HG03103 (cell line): ENCODE results near the gene SHROOM1.

Source experiments
- ATAC-seq: cut with Tn5 transposase; IDR thresholded peaks from one replicate; pipeline ENCODE4 v1.9.1; 2021; ENCODE audit warnings: low read depth; ENCODE audit not compliant: unreplicated experiment

SHROOM1 gene

GRCh38 chr5:132782101-132782500 lies 48.3 kb downstream of the SHROOM1 start:
- no peak for ATAC-seq

DNA sequence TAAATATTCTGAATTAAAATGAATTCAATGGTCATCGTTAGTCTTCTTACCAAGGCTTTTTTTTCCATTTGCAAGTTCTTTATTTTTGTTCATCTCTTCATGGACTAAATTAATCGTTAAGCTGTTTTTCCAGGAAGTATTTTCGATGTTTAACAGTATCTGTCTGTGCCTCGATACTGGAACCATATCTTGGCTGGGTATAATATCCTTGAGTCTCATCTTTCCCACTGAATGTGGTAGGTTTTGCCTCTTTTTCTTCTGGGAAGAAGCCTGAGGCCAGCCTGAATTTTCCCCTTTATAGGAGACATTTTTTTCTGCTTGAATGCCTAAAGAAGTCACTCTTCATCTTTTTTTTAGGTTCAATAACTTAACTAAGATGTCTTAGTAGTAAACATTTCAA lies 49.4 kb downstream of the SHROOM1 start:
- ATAC-seq = no peak

DNA sequence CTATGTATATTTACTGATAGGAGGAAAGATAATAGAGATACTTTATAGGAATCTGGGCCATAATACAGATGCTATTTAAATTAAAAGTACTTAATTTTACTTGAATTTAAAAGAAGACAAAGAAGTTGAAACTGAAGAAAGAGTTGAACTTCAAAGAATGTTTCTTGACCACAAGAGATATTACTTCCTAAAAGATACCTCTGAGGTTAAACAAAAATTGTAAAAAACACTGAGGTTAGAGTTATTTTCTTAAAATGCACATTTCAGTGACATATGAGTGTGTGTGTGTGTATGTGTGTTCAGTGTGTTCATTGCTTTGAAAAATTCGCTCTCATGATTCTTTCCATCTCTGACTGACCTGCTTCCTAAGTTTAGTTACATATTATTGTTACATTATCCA lies 49.9 kb downstream of the SHROOM1 start:
- no peak for ATAC-seq

- ATAC-seq = no peak
These were observed 50.5 kb downstream of the SHROOM1 start for GRCh38 chr5:132779961-132780360.

GRCh38 chr5:132778856-132779255 lies 51.6 kb downstream of the SHROOM1 start:
- no peak for ATAC-seq

DNA sequence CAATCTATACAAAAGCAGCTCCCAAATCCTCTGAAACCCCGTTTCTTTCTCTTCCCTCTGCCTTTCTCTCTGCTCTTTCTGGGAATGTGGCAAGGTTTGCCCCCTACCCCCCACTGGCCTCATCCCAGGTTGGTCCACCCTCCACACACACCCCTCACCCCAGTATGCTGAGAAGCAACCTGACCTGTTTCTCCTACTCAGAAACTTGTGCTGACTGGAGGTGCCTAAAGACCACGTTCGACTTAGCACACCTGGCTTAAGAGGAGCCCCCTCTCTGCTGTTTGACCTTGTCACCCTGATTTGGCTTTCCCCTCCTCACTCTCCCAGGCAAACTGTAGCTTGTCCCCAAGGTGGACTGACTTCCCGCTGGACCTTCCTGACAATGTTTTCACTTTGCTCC lies 52.3 kb downstream of the SHROOM1 start:
- ATAC-seq = no peak

DNA sequence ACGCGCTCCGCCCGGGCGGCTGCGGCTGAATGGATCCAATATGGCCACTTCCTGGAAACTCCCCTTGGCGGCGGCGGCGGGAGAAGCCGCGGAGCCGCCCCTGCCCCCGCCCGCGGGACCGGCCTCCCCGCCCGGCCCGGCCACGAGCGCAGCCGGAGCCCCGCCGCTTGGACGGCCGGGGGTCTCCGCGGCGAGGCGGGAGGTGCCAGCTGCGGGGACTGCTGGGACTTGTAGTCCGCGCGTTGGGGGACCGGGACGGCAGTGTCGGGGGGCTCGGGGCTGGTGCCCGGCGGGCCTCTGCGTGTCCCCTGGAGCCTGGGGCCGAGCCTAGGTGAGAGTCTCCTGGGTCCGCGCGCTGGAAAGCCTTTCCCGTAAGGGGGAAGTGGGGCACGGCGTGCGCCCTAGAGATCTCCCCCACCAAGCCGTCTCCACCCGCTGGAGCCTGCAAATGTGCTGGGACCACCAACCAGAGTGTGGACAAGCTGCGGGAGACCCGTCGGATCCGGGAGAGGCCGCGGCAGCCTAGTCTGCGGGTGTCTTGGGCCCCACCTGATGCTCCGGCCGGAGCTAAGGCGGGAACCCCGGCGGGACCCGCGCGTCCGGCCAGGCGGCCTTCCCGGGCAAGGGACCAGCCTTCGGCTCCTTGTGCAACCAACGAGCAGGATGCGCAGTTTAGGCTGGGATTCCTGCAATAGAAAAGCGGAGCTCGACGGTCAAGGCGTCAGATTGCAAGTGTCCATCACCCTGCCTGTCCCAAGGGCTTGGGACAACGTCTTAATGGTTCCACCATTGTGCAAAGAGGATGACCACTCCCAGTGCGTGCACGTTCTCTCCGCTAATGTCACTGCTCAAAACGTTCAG lies 53.0 kb downstream of the SHROOM1 start, which contains the start of gene SEPTIN8:
Gene SEPTIN8, minus strand, starts transcription at position 31 of the 861 bp plus-strand sequence. CDS start 102 bp downstream, outside the sequence.
- ATAC-seq = no peak

- no peak for ATAC-seq
These were observed 53.6 kb downstream of the SHROOM1 start for GRCh38 chr5:132776938-132777208.

GRCh38 chr5:132776131-132776937 lies 54.1 kb downstream of the SHROOM1 start:
- no peak for ATAC-seq

DNA sequence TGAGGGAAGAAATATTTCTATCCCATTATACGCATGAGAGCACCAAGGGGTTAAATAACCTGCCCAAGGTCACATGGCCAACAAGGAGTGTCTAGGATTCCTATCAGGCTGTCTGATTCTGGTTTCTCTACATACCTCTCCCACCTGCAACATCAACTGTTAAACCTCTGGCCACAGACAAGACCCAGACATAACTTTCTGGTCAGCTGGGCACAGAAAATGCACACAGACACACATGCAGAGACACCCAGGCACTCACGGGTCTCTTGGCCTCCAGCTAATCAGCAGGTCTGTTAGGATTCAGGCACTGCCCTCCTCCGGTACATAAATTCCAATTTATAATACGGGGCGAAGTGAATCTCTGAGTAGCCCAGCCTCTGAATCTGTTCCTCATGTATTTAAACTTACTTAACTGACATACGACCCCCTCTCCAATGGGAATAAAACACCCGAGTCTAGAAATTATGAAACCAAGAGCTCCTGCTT lies 54.9 kb downstream of the SHROOM1 start:
- ATAC-seq = no peak

DNA sequence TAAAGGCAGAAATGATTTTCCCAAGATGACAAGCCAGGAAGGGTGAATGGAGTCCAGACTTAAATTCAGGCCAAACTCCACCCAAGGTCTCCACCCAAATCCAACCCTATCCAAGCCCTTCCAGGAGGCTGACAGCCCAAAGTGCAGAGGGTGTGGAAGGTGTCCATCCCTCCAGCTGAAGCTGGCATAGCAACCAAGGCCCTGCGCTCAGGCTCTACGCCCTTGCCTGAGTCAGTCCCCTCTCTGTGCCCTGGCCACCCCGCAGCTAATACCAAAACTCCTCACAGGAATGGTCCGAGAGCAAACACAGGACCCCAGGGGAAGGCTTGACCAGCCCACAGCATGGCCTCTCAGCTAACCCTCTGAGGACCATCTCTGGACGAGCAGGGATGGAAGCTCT lies 55.6 kb downstream of the SHROOM1 start:
- ATAC-seq = no peak

DNA sequence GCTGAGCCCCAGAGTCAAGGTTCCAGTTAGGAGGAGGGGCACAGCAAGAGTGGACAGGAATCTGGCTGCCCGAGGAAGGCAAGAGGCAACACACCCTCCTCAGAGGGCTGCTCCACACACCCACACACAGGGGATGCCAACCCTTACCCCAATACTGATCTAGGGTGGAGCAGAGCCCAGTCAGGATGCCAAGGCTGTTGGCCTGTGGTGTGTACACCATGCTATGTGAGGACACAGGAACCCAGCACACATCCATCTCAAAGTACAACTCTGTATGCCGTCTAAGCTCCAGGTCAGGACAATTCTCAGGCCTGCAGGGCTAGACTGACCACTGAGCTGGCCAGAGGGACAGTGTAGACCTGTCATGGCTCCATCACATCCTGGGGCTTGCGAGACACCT lies 56.0 kb downstream of the SHROOM1 start:
- ATAC-seq = no peak

DNA sequence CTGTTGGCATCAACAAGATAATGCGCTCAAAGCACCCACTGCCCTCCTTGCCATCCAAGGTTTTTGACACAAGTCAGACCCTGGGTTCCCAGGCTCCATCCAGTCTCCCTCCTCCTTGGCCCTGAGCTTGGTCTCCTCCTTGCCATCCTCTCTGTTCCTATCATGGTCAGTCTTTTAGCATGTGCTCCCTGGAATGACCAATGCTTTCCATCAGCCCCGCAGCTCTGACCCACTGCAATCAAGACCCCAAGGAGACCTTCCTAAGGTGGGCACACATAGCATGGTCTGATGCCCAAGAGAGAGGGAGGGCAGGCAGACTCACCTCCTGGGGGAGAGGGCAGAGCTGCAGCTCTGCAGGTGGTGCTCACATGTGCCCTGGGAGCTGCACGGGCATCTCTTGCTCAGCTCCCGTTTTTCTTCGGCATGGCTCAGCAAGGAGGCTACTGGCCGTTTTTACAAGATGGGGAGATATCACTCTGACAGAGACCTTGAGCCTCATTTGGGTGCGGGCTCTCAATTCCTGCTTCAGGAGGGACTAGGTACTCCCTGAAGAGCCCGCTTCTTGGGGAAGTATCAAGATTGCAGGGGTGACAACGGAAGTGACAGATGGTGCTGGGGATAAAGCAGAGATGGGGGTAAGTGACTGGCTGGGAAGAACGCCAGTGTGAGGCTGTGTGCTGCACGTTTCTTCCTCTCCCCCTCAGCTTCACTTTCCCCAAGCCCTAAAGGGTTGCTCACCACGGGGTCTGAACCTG lies 56.7 kb downstream of the SHROOM1 start:
- ATAC-seq = no peak

GRCh38 chr5:132773114-132773513 lies 57.3 kb downstream of the SHROOM1 start:
- ATAC-seq = no peak

- ATAC-seq = no peak
These were observed 58.0 kb downstream of the SHROOM1 start for GRCh38 chr5:132772291-132773070.
